ENCODE results near the gene OCA2. TPM values are rescaled to one million over a fixed set of nuclear protein-coding genes. Genes with fewer than 3 reads are reported as not detected.

Gene OCA2
- total and polyA plus RNA-seq, 2 experiments from 2014 or later = not detected

DNA sequence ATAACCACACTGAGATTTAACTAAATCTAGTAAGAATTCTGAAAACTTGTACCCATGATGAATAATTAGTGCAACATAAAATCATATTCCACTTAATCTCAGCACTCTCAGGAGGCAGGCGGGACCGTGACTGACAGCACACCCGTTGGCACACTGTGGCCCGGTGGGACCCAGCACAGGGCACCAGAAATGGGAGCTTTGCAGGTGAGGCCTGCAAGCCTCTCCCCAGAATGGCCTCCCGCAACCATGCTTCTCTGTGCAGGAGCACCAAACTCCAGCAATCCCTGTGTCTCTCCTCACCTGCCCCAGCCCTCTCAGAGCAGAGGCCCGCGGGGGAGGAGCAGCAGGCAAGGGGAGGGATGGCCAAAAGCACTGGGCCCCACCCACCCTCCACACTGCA is 31.5 kb upstream of the OCA2 start:
- H3F3A ChIP-seq (ENCODE audit: insufficient read depth) = peaks cover 23% of the 10 kb centered on the region
- no peak for TF ChIP-seq EZH2phosphoT487 (IDR thresholded peaks at IDR 0.05; ENCODE audit: insufficient read depth, low read depth)
- no peak for TF ChIP-seq EZH2 (IDR thresholded peaks at IDR 0.05; ENCODE audit: insufficient read depth, poor library complexity, severe bottlenecking)
- 87 to 93% methylated on average over 5 to 7 of the region's 7 CpGs for WGBS, 2 experiments (ENCODE audit: low coverage in 1 of 2, low lambda C conversion rate in 2 of 2, missing lambda C conversion rate in 2 of 2)
- DNase-seq = no peak
- no peak overlapping the region for H3K27ac ChIP-seq
- no peaks in the 10 kb centered on the region for H3K9me3 ChIP-seq (ENCODE audit: low read depth)
- H3K9ac ChIP-seq = no peak overlapping the region
- no peaks in the 10 kb centered on the region for H3K27me3 ChIP-seq (replicated peaks; ENCODE audit: insufficient read depth)
- no peak overlapping the region for H2AFZ ChIP-seq
- no peak overlapping the region for H3K4me2 ChIP-seq (ENCODE audit: unreplicated experiment)
- H4K20me1 ChIP-seq (ENCODE audit: insufficient read depth) = 0 out of 2 replicates have a peak, but pooled peaks cover 3% of the 10 kb centered on the region
- no peaks in the 10 kb centered on the region for H3K9me2 ChIP-seq (ENCODE audit: insufficient read depth)
- in situ Hi-C loops (cut with MboI) = no loop called here
- H3K79me2 ChIP-seq (ENCODE audit: insufficient read depth) = no peaks in the 10 kb centered on the region
- no peak overlapping the region for H3K4me3 ChIP-seq
- peaks cover 3% of the 10 kb centered on the region; the same call in 1 of the 2 replicates for H3K36me3 ChIP-seq (ENCODE audit: low read depth)
- peaks cover 18% of the 10 kb centered on the region for H3K4me1 ChIP-seq (ENCODE audit: insufficient read depth)

DNA sequence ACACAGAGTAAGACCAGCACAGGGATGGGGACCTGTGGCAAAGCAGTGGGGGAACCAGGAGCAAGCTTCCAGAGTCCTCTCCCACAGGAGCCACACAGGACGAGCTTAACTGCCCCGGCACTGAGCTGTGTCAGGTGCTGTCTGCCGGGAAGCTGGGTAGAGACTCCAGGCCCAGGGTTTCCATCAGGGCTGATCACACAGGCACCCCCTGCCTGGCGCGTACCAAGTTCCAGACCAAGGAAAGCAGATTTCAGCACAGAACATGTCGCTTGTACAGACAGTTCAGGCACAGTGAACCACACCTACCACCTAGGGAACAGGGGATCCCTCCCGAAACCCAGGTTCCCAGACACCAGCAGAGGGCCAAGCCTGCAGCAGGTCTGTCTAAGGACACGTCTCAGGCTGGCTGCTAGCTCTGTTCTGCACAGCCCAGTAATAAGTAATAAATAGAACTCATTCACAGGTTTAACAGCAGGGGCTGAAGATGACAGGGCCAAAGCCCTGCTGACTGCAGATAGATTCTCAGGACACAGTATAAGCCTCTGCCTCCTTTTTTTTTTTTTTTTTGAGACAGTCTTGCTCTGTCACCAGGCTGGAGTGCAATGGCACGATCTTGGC is 30.2 kb upstream of the OCA2 start:
- TF ChIP-seq EZH2phosphoT487 (IDR thresholded peaks at IDR 0.05; ENCODE audit: insufficient read depth, low read depth) (no peak), EZH2 (IDR thresholded peaks at IDR 0.05; ENCODE audit: insufficient read depth, poor library complexity, severe bottlenecking) (no peak)
- Histone ChIP-seq H3K27me3 (replicated peaks; ENCODE audit: insufficient read depth) (no peaks in the 10 kb centered on the region), H3K4me2 (ENCODE audit: unreplicated experiment) (no peak overlapping the region), H3K79me2 (ENCODE audit: insufficient read depth) (no peaks in the 10 kb centered on the region), H4K20me1 (ENCODE audit: insufficient read depth) (0 out of 2 replicates have a peak, but pooled peaks cover 3% of the 10 kb centered on the region), H3K36me3 (ENCODE audit: low read depth) (peaks cover 3% of the 10 kb centered on the region; the same call in 1 of the 2 replicates), H3K4me1 (ENCODE audit: insufficient read depth) (peaks cover 18% of the 10 kb centered on the region), H2AFZ (no peak overlapping the region), H3K4me3 (no peak overlapping the region), H3K9me3 (ENCODE audit: low read depth) (no peaks in the 10 kb centered on the region), H3F3A (ENCODE audit: insufficient read depth) (peaks cover 22% of the 10 kb centered on the region), H3K27ac (no peak overlapping the region), H3K9ac (no peak overlapping the region), H3K9me2 (ENCODE audit: insufficient read depth) (no peaks in the 10 kb centered on the region)
- no peak for DNase-seq
- in situ Hi-C loops (cut with MboI) = no loop called here
- 93 to 95% methylated on average over 9 of the region's 9 CpGs for WGBS, 2 experiments (ENCODE audit: low coverage in 1 of 2, low lambda C conversion rate in 2 of 2, missing lambda C conversion rate in 2 of 2)

- Histone ChIP-seq H3K27ac (no peak overlapping the region), H3K27me3 (replicated peaks; ENCODE audit: insufficient read depth) (no peaks in the 10 kb centered on the region), H4K20me1 (ENCODE audit: insufficient read depth) (no peaks in the 10 kb centered on the region), H3K4me3 (no peak overlapping the region), H3F3A (ENCODE audit: insufficient read depth) (peaks cover 9% of the 10 kb centered on the region; the same call in 1 of the 2 replicates), H3K9ac (no peak overlapping the region), H3K79me2 (ENCODE audit: insufficient read depth) (no peaks in the 10 kb centered on the region), H2AFZ (no peak overlapping the region), H3K4me1 (ENCODE audit: insufficient read depth) (peaks cover 8% of the 10 kb centered on the region), H3K9me3 (ENCODE audit: low read depth) (no peaks in the 10 kb centered on the region), H3K9me2 (ENCODE audit: insufficient read depth) (no peaks in the 10 kb centered on the region), H3K4me2 (ENCODE audit: unreplicated experiment) (no peak overlapping the region), H3K36me3 (ENCODE audit: low read depth) (peaks cover 3% of the 10 kb centered on the region; the same call in 1 of the 2 replicates)
- 83 to 85% methylated on average over 11 of the region's 11 CpGs for WGBS, 2 experiments (ENCODE audit: low coverage in 1 of 2, low lambda C conversion rate in 2 of 2, missing lambda C conversion rate in 2 of 2)
- no peak for DNase-seq
- in situ Hi-C loops (cut with MboI) = no loop called here
- TF ChIP-seq EZH2 (IDR thresholded peaks at IDR 0.05; ENCODE audit: insufficient read depth, poor library complexity, severe bottlenecking) = no peak
- no peak for TF ChIP-seq EZH2phosphoT487 (IDR thresholded peaks at IDR 0.05; ENCODE audit: insufficient read depth, low read depth)
Observed at GRCh38 chr15:28128031-28128430, 28.9 kb upstream of the OCA2 start.

DNA sequence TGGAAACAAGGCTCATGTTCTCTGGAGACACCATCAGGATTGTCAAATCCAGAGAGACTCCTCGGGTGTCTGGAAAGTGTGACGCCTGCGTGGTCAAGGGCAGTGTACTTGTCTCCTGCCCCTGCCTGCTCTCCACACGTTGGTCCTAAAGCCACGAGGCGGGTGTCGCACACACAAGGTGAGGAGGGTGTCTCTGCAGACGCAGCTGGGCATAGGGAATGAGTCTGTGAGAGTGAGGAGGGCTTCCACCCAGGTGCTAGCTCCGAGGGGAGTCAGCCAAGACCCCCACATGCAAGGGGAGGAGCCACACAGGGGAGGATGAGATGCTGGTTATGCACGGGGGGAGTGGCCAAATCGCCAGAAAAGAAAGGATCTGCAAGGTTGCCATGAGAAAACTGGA is 27.9 kb upstream of the OCA2 start:
- Histone ChIP-seq H3K36me3 (ENCODE audit: low read depth) (peaks cover 3% of the 10 kb centered on the region; the same call in 1 of the 2 replicates), H3K4me3 (no peak overlapping the region), H3K9me2 (ENCODE audit: insufficient read depth) (no peaks in the 10 kb centered on the region), H3K4me2 (ENCODE audit: unreplicated experiment) (no peak overlapping the region), H3K27ac (no peak overlapping the region), H3K9ac (no peak overlapping the region), H3K9me3 (ENCODE audit: low read depth) (no peaks in the 10 kb centered on the region), H4K20me1 (ENCODE audit: insufficient read depth) (no peaks in the 10 kb centered on the region), H3K79me2 (ENCODE audit: insufficient read depth) (no peaks in the 10 kb centered on the region), H3F3A (ENCODE audit: insufficient read depth) (no peaks in the 10 kb centered on the region), H2AFZ (no peak overlapping the region), H3K4me1 (ENCODE audit: insufficient read depth) (no peaks in the 10 kb centered on the region), H3K27me3 (replicated peaks; ENCODE audit: insufficient read depth) (no peaks in the 10 kb centered on the region)
- no peak for TF ChIP-seq EZH2 (IDR thresholded peaks at IDR 0.05; ENCODE audit: insufficient read depth, poor library complexity, severe bottlenecking)
- 81 to 86% methylated on average over 11 of the region's 11 CpGs for WGBS, 2 experiments (ENCODE audit: low coverage in 1 of 2, low lambda C conversion rate in 2 of 2, missing lambda C conversion rate in 2 of 2)
- no peak for DNase-seq
- in situ Hi-C loops (cut with MboI) = no loop called here

Data from GM23248 (cell line).